Measurements from ENCODE around the gene SSBP3.
"Not testable (repeated sequence)": the region's sequence is repeated elsewhere in the genome, so short reads cannot be mapped to it uniquely, and the experiment has no call there.

The SSBP3 gene

GRCh38 chr1:54238353-54239034 lies 167.7 kb downstream of the SSBP3 start:
- peaks cover 81% of the 10 kb centered on the region for H3K36me3 ChIP-seq (ENCODE audit: insufficient read depth, insufficient read length, low read length)

GRCh38 chr1:54237586-54237985 lies 168.6 kb downstream of the SSBP3 start:
- no peak for TF ChIP-seq YY1 (IDR thresholded peaks at IDR 0.05; ENCODE audit: insufficient read depth, insufficient read length)
- TF ChIP-seq ZNF274 (IDR thresholded peaks at IDR 0.05; ENCODE audit: low read depth, low read length) = no peak
- no peak for TF ChIP-seq SUZ12 (IDR thresholded peaks at IDR 0.05; ENCODE audit: extremely low read depth, insufficient read depth, insufficient read length)
- Histone ChIP-seq H3K4me1 (ENCODE audit: insufficient read depth, insufficient read length) (peaks cover 3% of the 10 kb centered on the region), H3K27me3 (ENCODE audit: insufficient read depth, insufficient read length) (no peaks in the 10 kb centered on the region), H3K9me3 (ENCODE audit: insufficient read depth, low read length) (peaks cover 8% of the 10 kb centered on the region; the same call in 1 of the 2 replicates), H3K4me3 (ENCODE audit: insufficient read length, low read depth) (no peak overlapping the region), H3K36me3 (ENCODE audit: insufficient read depth, insufficient read length, low read length) (peaks cover 72% of the 10 kb centered on the region), H3K9ac (ENCODE audit: insufficient read length, low read depth) (no peak overlapping the region)
- no peak for DNase-seq (ENCODE audit: low read depth, low spot score)

More at GRCh38 chr1:54238353-54239034, 167.7 kb downstream of the SSBP3 start:
- TF ChIP-seq ZNF274 (IDR thresholded peaks at IDR 0.05; ENCODE audit: low read depth, low read length) = no peak
- no peak for TF ChIP-seq SUZ12 (IDR thresholded peaks at IDR 0.05; ENCODE audit: extremely low read depth, insufficient read depth, insufficient read length)
- no peak for TF ChIP-seq YY1 (IDR thresholded peaks at IDR 0.05; ENCODE audit: insufficient read depth, insufficient read length)
- no peaks in the 10 kb centered on the region for H3K27me3 ChIP-seq (ENCODE audit: insufficient read depth, insufficient read length)
- H3K9ac ChIP-seq (ENCODE audit: insufficient read length, low read depth) = no peak overlapping the region
- peaks cover 8% of the 10 kb centered on the region; the same call in 1 of the 2 replicates for H3K9me3 ChIP-seq (ENCODE audit: insufficient read depth, low read length)
- peaks cover 3% of the 10 kb centered on the region for H3K4me1 ChIP-seq (ENCODE audit: insufficient read depth, insufficient read length)
- DNase-seq (ENCODE audit: low read depth, low spot score) = no peak
- no peak overlapping the region for H3K4me3 ChIP-seq (ENCODE audit: insufficient read length, low read depth)

- Histone ChIP-seq H3K4me1 (ENCODE audit: insufficient read depth, insufficient read length) (peaks cover 10% of the 10 kb centered on the region), H3K9me3 (ENCODE audit: insufficient read depth, low read length) (peaks cover 16% of the 10 kb centered on the region; the same call in 1 of the 2 replicates), H3K36me3 (ENCODE audit: insufficient read depth, insufficient read length, low read length) (peaks cover 61% of the 10 kb centered on the region), H3K4me3 (ENCODE audit: insufficient read length, low read depth) (no peak overlapping the region), H3K27me3 (ENCODE audit: insufficient read depth, insufficient read length) (no peaks in the 10 kb centered on the region), H3K9ac (ENCODE audit: insufficient read length, low read depth) (no peak overlapping the region)
- DNase-seq (ENCODE audit: low read depth, low spot score) = no peak
- TF ChIP-seq YY1 (IDR thresholded peaks at IDR 0.05; ENCODE audit: insufficient read depth, insufficient read length) = no peak
- no peak for TF ChIP-seq SUZ12 (IDR thresholded peaks at IDR 0.05; ENCODE audit: extremely low read depth, insufficient read depth, insufficient read length)
- no peak for TF ChIP-seq ZNF274 (IDR thresholded peaks at IDR 0.05; ENCODE audit: low read depth, low read length)
These were observed 171.9 kb downstream of the SSBP3 start for GRCh38 chr1:54234284-54234683.

GRCh38 chr1:54233196-54233595 lies 173.0 kb downstream of the SSBP3 start:
- DNase-seq (ENCODE audit: low read depth, low spot score); H3K27me3 ChIP-seq (ENCODE audit: insufficient read depth, insufficient read length); H3K9ac ChIP-seq (ENCODE audit: insufficient read length, low read depth); H3K4me3 ChIP-seq (ENCODE audit: insufficient read length, low read depth): not testable (repeated sequence)
- H3K4me1 ChIP-seq (ENCODE audit: insufficient read depth, insufficient read length) = peaks cover 20% of the 10 kb centered on the region
- H3K9me3 ChIP-seq (ENCODE audit: insufficient read depth, low read length) = peaks cover 16% of the 10 kb centered on the region; the same call in 1 of the 2 replicates
- H3K36me3 ChIP-seq (ENCODE audit: insufficient read depth, insufficient read length, low read length) = peaks cover 61% of the 10 kb centered on the region

GRCh38 chr1:54230507-54231339 lies 175.5 kb downstream of the SSBP3 start:
- Histone ChIP-seq H3K9me3 (ENCODE audit: insufficient read depth, low read length) (peaks cover 16% of the 10 kb centered on the region; the same call in 1 of the 2 replicates), H3K9ac (ENCODE audit: insufficient read length, low read depth) (no peak overlapping the region), H3K36me3 (ENCODE audit: insufficient read depth, insufficient read length, low read length) (peaks cover 45% of the 10 kb centered on the region), H3K4me1 (ENCODE audit: insufficient read depth, insufficient read length) (peaks cover 35% of the 10 kb centered on the region), H3K27me3 (ENCODE audit: insufficient read depth, insufficient read length) (no peaks in the 10 kb centered on the region), H3K4me3 (ENCODE audit: insufficient read length, low read depth) (no peak overlapping the region)
- TF ChIP-seq SUZ12 (IDR thresholded peaks at IDR 0.05; ENCODE audit: extremely low read depth, insufficient read depth, insufficient read length) (no peak), YY1 (IDR thresholded peaks at IDR 0.05; ENCODE audit: insufficient read depth, insufficient read length) (no peak), ZNF274 (IDR thresholded peaks at IDR 0.05; ENCODE audit: low read depth, low read length) (no peak)
- no peak for DNase-seq (ENCODE audit: low read depth, low spot score)

GRCh38 chr1:54229281-54229891 lies 176.8 kb downstream of the SSBP3 start:
- DNase-seq (ENCODE audit: low read depth, low spot score) = no peak
- peak overlapping the region; percentile 34 for H3K9ac ChIP-seq (ENCODE audit: insufficient read length, low read depth)
- no peak overlapping the region for H3K4me3 ChIP-seq (ENCODE audit: insufficient read length, low read depth)
- no peaks in the 10 kb centered on the region for H3K27me3 ChIP-seq (ENCODE audit: insufficient read depth, insufficient read length)
- peaks cover 39% of the 10 kb centered on the region for H3K4me1 ChIP-seq (ENCODE audit: insufficient read depth, insufficient read length)
- TF ChIP-seq ZNF274 (IDR thresholded peaks at IDR 0.05; ENCODE audit: low read depth, low read length) (no peak), YY1 (IDR thresholded peaks at IDR 0.05; ENCODE audit: insufficient read depth, insufficient read length) (no peak), SUZ12 (IDR thresholded peaks at IDR 0.05; ENCODE audit: extremely low read depth, insufficient read depth, insufficient read length) (no peak)
- H3K9me3 ChIP-seq (ENCODE audit: insufficient read depth, low read length) = peaks cover 10% of the 10 kb centered on the region; the same call in 1 of the 2 replicates
- peaks cover 47% of the 10 kb centered on the region for H3K36me3 ChIP-seq (ENCODE audit: insufficient read depth, insufficient read length, low read length)

- H3K27me3 ChIP-seq (ENCODE audit: insufficient read depth, insufficient read length) = no peaks in the 10 kb centered on the region
- TF ChIP-seq YY1 (IDR thresholded peaks at IDR 0.05; ENCODE audit: insufficient read depth, insufficient read length) = no peak
- TF ChIP-seq ZNF274 (IDR thresholded peaks at IDR 0.05; ENCODE audit: low read depth, low read length) = no peak
- no peak for TF ChIP-seq SUZ12 (IDR thresholded peaks at IDR 0.05; ENCODE audit: extremely low read depth, insufficient read depth, insufficient read length)
- no peak for DNase-seq (ENCODE audit: low read depth, low spot score)
- H3K9ac ChIP-seq (ENCODE audit: insufficient read length, low read depth) = peak overlapping the region; percentile 46
- H3K4me3 ChIP-seq (ENCODE audit: insufficient read length, low read depth) = no peak overlapping the region
- peaks cover 45% of the 10 kb centered on the region for H3K4me1 ChIP-seq (ENCODE audit: insufficient read depth, insufficient read length)
- 0 out of 2 replicates have a peak, but pooled peaks cover 8% of the 10 kb centered on the region for H3K9me3 ChIP-seq (ENCODE audit: insufficient read depth, low read length)
- peaks cover 48% of the 10 kb centered on the region for H3K36me3 ChIP-seq (ENCODE audit: insufficient read depth, insufficient read length, low read length)
These were observed 177.5 kb downstream of the SSBP3 start for GRCh38 chr1:54228638-54229079.
